Calu3 (cell line): ENCODE measurements around the gene RANBP17. TPM values are rescaled to one million over a fixed set of nuclear protein-coding genes. Genes with fewer than 3 reads are reported as not detected.

Experiments used
- BruUV-seq: library from RNA; stranded (reverse); fragments of 400-500 nt; replicated peaks from 2 replicates; lab custom pipeline; 2021; lab: Mats Ljungman, UMichigan
- CTCF ChIA-PET: fragments of 300-600 bp; sonication (Branson Sonifier 250); formaldehyde crosslinking; loops from one replicate; lab custom pipeline; 2022; ENCODE audit warnings: antibody characterized with exemption; lab: Charles Lee
- DNase-seq: peaks from one replicate; pipeline ENCODE4 v3.0.0; 2022
- H3K27ac Mint-ChIP-seq: one replicate; pipeline ENCODE4 v1.8.0; 2022; ENCODE audit warnings: mixed read lengths; ENCODE audit not compliant: unreplicated experiment
- H3K27me3 Mint-ChIP-seq: one replicate; pipeline ENCODE4 v1.8.0; 2022; ENCODE audit warnings: mixed read lengths; ENCODE audit not compliant: unreplicated experiment
- H3K36me3 Mint-ChIP-seq: one replicate; pipeline ENCODE4 v1.8.0; 2022; ENCODE audit warnings: mild to moderate bottlenecking, moderate library complexity, mixed read lengths; ENCODE audit not compliant: insufficient read depth, unreplicated experiment
- H3K4me1 Mint-ChIP-seq: one replicate; pipeline ENCODE4 v1.8.0; 2022; ENCODE audit warnings: mild to moderate bottlenecking, low read depth, mixed read lengths; ENCODE audit not compliant: unreplicated experiment
- H3K4me3 Mint-ChIP-seq: one replicate; pipeline ENCODE4 v1.8.0; 2022; ENCODE audit warnings: mild to moderate bottlenecking, low read depth, moderate library complexity, mixed read lengths; ENCODE audit not compliant: unreplicated experiment
- H3K9me3 Mint-ChIP-seq: one replicate; pipeline ENCODE4 v1.8.0; 2022; ENCODE audit warnings: low read depth, mixed read lengths; ENCODE audit not compliant: unreplicated experiment
- CTCF ChIP-seq: fragments of 200-600 bp; IDR thresholded peaks from one replicate; pipeline ENCODE4 v1.8.0; 2022; ENCODE audit warnings: antibody characterized with exemption; ENCODE audit not compliant: unreplicated experiment
- intact Hi-C: fragments of 100-400 bp; cut with micrococcal nuclease; formaldehyde crosslinking; loops from one replicate; pipeline ENCODE4 v1.10.0; 2022; ENCODE audit not compliant: unreplicated experiment
- total RNA-seq: library from RNA; stranded (reverse); gene quantifications from 2 replicates; pipeline ENCODE4 v1.2.3, GENCODE V29; 2022

RANBP17 gene
- total RNA-seq, 1 experiment from 2014 or later: 117 TPM

- CTCF ChIA-PET: interaction anchor here (1.2 kb wide), 1 partner anchor 10 kb away, joined by 3 read pairs; no protein-coding TSS in a partner anchor
- Mint-ChIP-seq H3K36me3 (peaks cover 8% of the 10 kb centered on the region), H3K27ac (no peak overlapping the region), H3K27me3 (no peaks in the 10 kb centered on the region), H3K4me3 (no peak overlapping the region), H3K4me1 (peaks cover 10% of the 10 kb centered on the region), H3K9me3 (peaks cover 10% of the 10 kb centered on the region)
- no TSS peak for BruUV-seq
- no peak for TF ChIP-seq CTCF
- DNase-seq: no peak
- intact Hi-C loops: no loop called here
Measured at GRCh38 chr5:171092194-171092593, 230.4 kb downstream of the RANBP17 start.

GRCh38 chr5:171093598-171093997 lies 231.8 kb downstream of the RANBP17 start:
- intact Hi-C loops: no loop called here
- Mint-ChIP-seq H3K27ac (no peak overlapping the region), H3K4me3 (no peak overlapping the region), H3K27me3 (no peaks in the 10 kb centered on the region), H3K36me3 (peaks cover 8% of the 10 kb centered on the region), H3K9me3 (peaks cover 8% of the 10 kb centered on the region), H3K4me1 (peaks cover 10% of the 10 kb centered on the region)
- BruUV-seq: no TSS peak
- CTCF ChIA-PET: interaction anchor here (1.2 kb wide), 1 partner anchor 11 kb away, joined by 3 read pairs; no protein-coding TSS in a partner anchor
- TF ChIP-seq CTCF: no peak
- no peak for DNase-seq

DNA sequence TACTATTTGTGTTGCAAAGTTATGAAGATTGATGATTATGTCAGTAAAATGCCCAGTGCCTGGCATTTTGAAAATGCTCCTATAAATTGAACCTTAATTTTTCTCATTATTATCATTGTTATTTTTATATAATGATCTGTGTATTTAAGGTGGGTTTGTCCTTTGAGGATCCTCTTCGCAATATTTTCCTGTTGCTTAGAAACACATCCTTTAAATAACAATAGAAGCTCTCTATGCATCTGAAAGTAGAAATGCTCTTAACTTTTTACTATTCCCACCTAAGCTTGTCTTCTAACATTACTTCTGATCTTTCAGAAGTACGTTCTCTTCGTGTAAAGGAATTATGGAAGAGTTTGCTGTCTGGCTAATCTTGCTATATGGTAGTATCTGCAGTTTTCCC lies 232.5 kb downstream of the RANBP17 start:
- no peak for TF ChIP-seq CTCF
- H3K4me1 Mint-ChIP-seq: peaks cover 10% of the 10 kb centered on the region
- H3K36me3 Mint-ChIP-seq: peaks cover 8% of the 10 kb centered on the region
- intact Hi-C loops: no loop called here
- peaks cover 8% of the 10 kb centered on the region for H3K9me3 Mint-ChIP-seq
- no TSS peak for BruUV-seq
- CTCF ChIA-PET: no interaction called here
- no peak overlapping the region for H3K27ac Mint-ChIP-seq
- no peak overlapping the region for H3K4me3 Mint-ChIP-seq
- DNase-seq: no peak
- no peaks in the 10 kb centered on the region for H3K27me3 Mint-ChIP-seq

DNA sequence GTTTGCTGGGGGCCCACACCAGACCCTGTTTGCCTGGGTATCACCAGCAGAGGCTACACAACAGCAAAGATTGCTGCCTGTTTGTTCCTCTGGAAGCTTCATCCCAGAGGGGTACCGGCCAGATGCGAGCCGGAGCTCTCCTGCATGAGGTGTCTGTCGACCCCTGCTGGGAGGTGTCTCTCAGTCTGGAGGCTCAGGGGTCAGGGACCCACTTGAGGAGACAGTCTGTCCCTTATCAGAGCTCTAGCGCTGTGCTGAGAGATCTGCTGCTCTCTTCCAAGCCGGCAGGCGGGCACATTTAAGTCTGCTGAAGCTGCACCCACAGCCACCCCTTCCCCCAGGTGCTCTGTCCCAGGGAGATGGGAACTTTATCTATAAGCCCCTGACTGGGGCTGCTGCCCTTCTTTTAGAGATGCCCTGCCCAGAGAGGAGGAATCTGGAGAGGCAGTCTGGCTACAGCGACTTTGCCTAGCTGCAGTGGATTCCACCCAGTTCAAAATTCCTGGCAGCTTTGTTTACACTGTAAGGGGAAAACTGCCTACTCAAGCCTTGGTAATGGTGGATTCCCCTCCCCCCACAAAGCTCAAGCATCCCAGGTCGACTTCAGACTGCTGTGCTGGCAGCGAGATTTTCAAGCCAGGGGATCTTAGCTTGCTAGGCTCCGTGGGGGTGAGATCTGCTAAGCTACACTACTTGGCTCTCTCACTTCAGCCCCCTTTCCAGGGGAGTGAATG lies 241.2 kb downstream of the RANBP17 start:
- intact Hi-C loops: no loop called here
- TF ChIP-seq CTCF: no peak
- Mint-ChIP-seq H3K27ac (no peak overlapping the region), H3K4me1 (no peaks in the 10 kb centered on the region), H3K4me3 (no peak overlapping the region), H3K27me3 (no peaks in the 10 kb centered on the region), H3K36me3 (peaks cover 4% of the 10 kb centered on the region), H3K9me3 (peaks cover 5% of the 10 kb centered on the region)
- BruUV-seq: no TSS peak
- no peak for DNase-seq
- CTCF ChIA-PET: interaction anchor here (0.7 kb wide), 1 partner anchor 32 kb away, joined by 5 read pairs; no protein-coding TSS in a partner anchor
